IMR-90 (cell line): Measurements from ENCODE around the gene WDR27. TPM values are rescaled to one million over a fixed set of nuclear protein-coding genes. Genes with fewer than 3 reads are reported as not detected.

Source experiments
- ATAC-seq: fragments of 200-7000 bp; cut with Tn5 transposase; 2 replicates; pipeline ENCODE4 v1.9.1; 2020; ENCODE audit warnings: low read depth, mild to moderate bottlenecking, moderate library complexity
- BruUV-seq: library from RNA; stranded (reverse); fragments of 400-500 nt; replicated peaks from 2 replicates; lab custom pipeline; 2021; lab: Mats Ljungman, UMichigan
- CTCF ChIA-PET: fragments of 300-600 bp; formaldehyde crosslinking; extraction: SDS; loops from one replicate; lab custom pipeline; 2021; ENCODE audit warnings: antibody characterized with exemption; lab: Yijun Ruan, JAX
- POLR2A ChIA-PET: fragments of 300-600 bp; sonication (Branson Sonifier 250); formaldehyde crosslinking; loops from one replicate; lab custom pipeline; 2022; ENCODE audit warnings: antibody characterized with exemption; ENCODE audit not compliant: unreplicated experiment; lab: Charles Lee
- DNase-seq: peaks from one replicate; pipeline ENCODE4 v3.0.0; 2013
- H2AFZ ChIP-seq: replicated peaks from 2 replicates; pipeline ENCODE3; 2013; ENCODE audit warnings: low read length, mild to moderate bottlenecking; ENCODE audit not compliant: poor library complexity
- H2AK5ac ChIP-seq: 2 replicates; pipeline ENCODE4 v1.6.1; 2013; ENCODE audit warnings: low read depth, low read length, inconsistent platforms
- H2AK9ac ChIP-seq: replicated peaks from 2 replicates; pipeline ENCODE3; 2013; ENCODE audit warnings: mild to moderate bottlenecking, low read depth, low read length, moderate library complexity; ENCODE audit not compliant: poor library complexity
- H2BK120ac ChIP-seq: 2 replicates; pipeline ENCODE4 v1.6.1; 2013; ENCODE audit warnings: low read depth, low read length, inconsistent platforms
- H2BK15ac ChIP-seq: 3 replicates; pipeline ENCODE4 v1.6.1; 2013; ENCODE audit warnings: low read depth, low read length, inconsistent platforms
- H2BK20ac ChIP-seq: 2 replicates; pipeline ENCODE4 v1.6.1; 2013; ENCODE audit warnings: low read depth, mild to moderate bottlenecking, inconsistent platforms, low read length, moderate library complexity
- H2BK5ac ChIP-seq: 2 replicates; pipeline ENCODE4 v1.6.1; 2013; ENCODE audit warnings: mild to moderate bottlenecking, low read depth, low read length, inconsistent platforms; ENCODE audit not compliant: poor library complexity, severe bottlenecking
- H3K14ac ChIP-seq: replicated peaks from 2 replicates; pipeline ENCODE4 v1.6.1; 2013; ENCODE audit warnings: low read depth, low read length, inconsistent platforms
- H3K18ac ChIP-seq: 2 replicates; pipeline ENCODE4 v1.6.1; 2013; ENCODE audit warnings: low read depth, low read length, control low read depth
- H3K23ac ChIP-seq: 2 replicates; pipeline ENCODE4 v1.6.1; 2013; ENCODE audit warnings: low read depth, low read length, inconsistent platforms
- H3K27ac ChIP-seq: 2 replicates; pipeline ENCODE4 v1.5.1; 2013; ENCODE audit warnings: mild to moderate bottlenecking, control low read depth, low read length; ENCODE audit not compliant: insufficient read depth
- H3K27me3 ChIP-seq: 2 replicates; pipeline ENCODE4 v1.6.1; 2013; ENCODE audit warnings: low read length; ENCODE audit not compliant: control insufficient read depth, insufficient read depth
- H3K36me3 ChIP-seq: 2 replicates; pipeline ENCODE4 v1.6.1; 2013; ENCODE audit warnings: low read length, mixed read lengths; ENCODE audit not compliant: control insufficient read depth, insufficient read depth
- H3K4ac ChIP-seq: 2 replicates; pipeline ENCODE4 v1.6.1; 2013; ENCODE audit warnings: low read depth, low read length, inconsistent platforms
- H3K4me1 ChIP-seq: 2 replicates; pipeline ENCODE4 v1.6.1; 2013; ENCODE audit warnings: low read length, mixed read lengths; ENCODE audit not compliant: control insufficient read depth, insufficient read depth
- H3K4me2 ChIP-seq: 2 replicates; pipeline ENCODE4 v1.6.1; 2013; ENCODE audit warnings: low read depth, mild to moderate bottlenecking, control low read depth, low read length, moderate library complexity
- H3K4me3 ChIP-seq: 2 replicates; pipeline ENCODE4 v1.5.1; 2013; ENCODE audit warnings: low read depth, mild to moderate bottlenecking, control low read depth, low read length, moderate library complexity; ENCODE audit not compliant: insufficient read depth
- H3K56ac ChIP-seq: 2 replicates; pipeline ENCODE4 v1.6.1; 2013; ENCODE audit warnings: low read length, inconsistent platforms; ENCODE audit not compliant: insufficient read depth; ENCODE audit errors: extremely low read depth
- H3K79me1 ChIP-seq, 2 experiments: 2 replicates each; pipeline ENCODE4 v1.6.1; 2013; ENCODE audit warnings: low read length in 2 of 2, inconsistent platforms in 1 of 2, low read depth in 1 of 2
- H3K9ac ChIP-seq: 2 replicates; pipeline ENCODE4 v1.6.1; 2013; ENCODE audit warnings: low read depth, low read length, control low read depth
- H3K9me1 ChIP-seq: 2 replicates; pipeline ENCODE4 v1.6.1; 2013; ENCODE audit warnings: low read length, inconsistent platforms; ENCODE audit not compliant: insufficient read depth
- H3K9me3 ChIP-seq: 2 replicates; pipeline ENCODE4 v1.6.1; 2013; ENCODE audit warnings: low read length; ENCODE audit not compliant: control insufficient read depth, insufficient read depth
- H4K20me1 ChIP-seq: 2 replicates; pipeline ENCODE4 v1.6.1; 2013; ENCODE audit warnings: low read length, inconsistent platforms; ENCODE audit not compliant: insufficient read depth
- H4K5ac ChIP-seq: 2 replicates; pipeline ENCODE4 v1.6.1; 2013; ENCODE audit warnings: mild to moderate bottlenecking, low read depth, low read length, control low read depth
- H4K8ac ChIP-seq, 2 experiments: 2 replicates each; pipeline ENCODE4 v1.6.1; 2013; ENCODE audit warnings: low read depth in 2 of 2, low read length in 2 of 2, control low read depth in 1 of 2, inconsistent platforms in 1 of 2
- H4K91ac ChIP-seq: 2 replicates; pipeline ENCODE4 v1.6.1; 2013; ENCODE audit warnings: low read depth, low read length, inconsistent platforms; ENCODE audit not compliant: insufficient read depth
- BHLHE40 ChIP-seq: fragments of 150-350 bp; IDR thresholded peaks from 2 replicates; pipeline ENCODE4 v1.6.1; 2016; ENCODE audit warnings: mild to moderate bottlenecking, low read depth, low read length
- CEBPB ChIP-seq: IDR thresholded peaks from 2 replicates; pipeline ENCODE4 v1.6.1; 2012; ENCODE audit warnings: low read depth, low read length, improper control_type of control experiment
- CHD1 ChIP-seq: IDR thresholded peaks from 2 replicates; pipeline ENCODE4 v1.6.1; 2012; ENCODE audit warnings: low read depth, low read length, improper control_type of control experiment
- CTCF ChIP-seq: conservative IDR thresholded peaks from 2 replicates; pipeline ENCODE4 v1.5.1; 2012; ENCODE audit warnings: mild to moderate bottlenecking, low read depth, low read length, improper control_type of control experiment
- ELK1 ChIP-seq: fragments of 150-350 bp; IDR thresholded peaks from 2 replicates; pipeline ENCODE4 v1.6.1; 2016; ENCODE audit warnings: low read depth, mild to moderate bottlenecking, low read length, moderate library complexity, borderline replicate concordance
- FOS ChIP-seq: fragments of 150-350 bp; IDR thresholded peaks from 2 replicates; pipeline ENCODE4 v1.6.1; 2016; ENCODE audit warnings: low read depth, low read length
- MAFK ChIP-seq: IDR thresholded peaks from 2 replicates; pipeline ENCODE4 v1.6.1; 2012; ENCODE audit warnings: low read depth, low read length, improper control_type of control experiment
- MAZ ChIP-seq: IDR thresholded peaks from 2 replicates; pipeline ENCODE4 v1.6.1; 2012; ENCODE audit warnings: low read depth, mild to moderate bottlenecking, low read length, improper control_type of control experiment, moderate library complexity, borderline replicate concordance
- MXI1 ChIP-seq: IDR thresholded peaks from 2 replicates; pipeline ENCODE4 v1.6.1; 2012; ENCODE audit warnings: low read depth, mild to moderate bottlenecking, low read length, moderate library complexity, borderline replicate concordance
- NFE2L2 ChIP-seq: fragments of 150-350 bp; IDR thresholded peaks from 2 replicates; pipeline ENCODE4 v1.6.1; 2016; ENCODE audit warnings: low read depth, mild to moderate bottlenecking, low read length
- POLR2A ChIP-seq: IDR thresholded peaks from 2 replicates; pipeline ENCODE4 v1.6.1; 2012; ENCODE audit warnings: mild to moderate bottlenecking, low read depth, low read length
- RAD21 ChIP-seq: IDR thresholded peaks from 2 replicates; pipeline ENCODE4 v1.6.1; 2012; ENCODE audit warnings: low read length, improper control_type of control experiment
- RCOR1 ChIP-seq: IDR thresholded peaks from 2 replicates; pipeline ENCODE4 v1.6.1; 2012; ENCODE audit warnings: mild to moderate bottlenecking, low read length, improper control_type of control experiment; ENCODE audit not compliant: insufficient replicate concordance
- RFX5 ChIP-seq: IDR thresholded peaks from 2 replicates; pipeline ENCODE4 v1.8.0; 2012; ENCODE audit warnings: low read depth, mild to moderate bottlenecking, low read length, moderate library complexity
- SMC3 ChIP-seq: fragments of 150-350 bp; IDR thresholded peaks from 2 replicates; pipeline ENCODE4 v1.6.1; 2016; ENCODE audit warnings: low read depth, mild to moderate bottlenecking, antibody characterized with exemption, low read length, moderate library complexity
- WGBS, 2 experiments: methylation state at CpG; one replicate each; pipeline versions ENCODE4 v1.1.5 to v1.1.7; 2013; ENCODE audit warnings: missing lambda C conversion rate in 2 of 2; ENCODE audit not compliant: insufficient read length in 1 of 2; ENCODE audit errors: extremely low coverage in 2 of 2; 5-methylcytosine and 5-hydroxymethylcytosine counted together
- dilution Hi-C: fragments of 300-500 bp; cut with HindIII; formaldehyde crosslinking; loops from one replicate; pipeline ENCODE4 v1.14.3; 2018; ENCODE audit warnings: low sequenced_read_pairs; ENCODE audit not compliant: unreplicated experiment
- in situ Hi-C: fragments of 300-500 bp; cut with MboI; formaldehyde crosslinking; loops from 3 replicates; pipeline ENCODE4 v1.14.3; 2019; ENCODE audit warnings: low sequenced_read_pairs, inconsistent platforms, mixed read lengths
- intact Hi-C: fragments of 100-400 bp; cut with micrococcal nuclease; formaldehyde crosslinking; loops from 2 replicates; pipeline ENCODE4 v1.10.0; 2022
- polyA plus RNA-seq, 3 experiments: library from polyadenylated mRNA; depleted of rRNA; stranded (reverse); fragments of >200 nt; gene quantifications; 2 replicates each; pipeline ENCODE4 v1.2.3, GENCODE V29; 2012; ENCODE audit warnings: low replicate concordance in 1 of 3
- total RNA-seq: library from RNA; depleted of rRNA; stranded (reverse); fragments of >200 nt; gene quantifications from 2 replicates; pipeline ENCODE4 v1.2.3, GENCODE V29; 2012
- TF ChIP-seq, protein P1 (sequence below): fragments of 150-350 bp; IDR thresholded peaks from 2 replicates; pipeline ENCODE4 v1.6.1; 2017; ENCODE audit warnings: mild to moderate bottlenecking, antibody characterized with exemption, low read length, low read depth

The WDR27 gene
- total and polyA plus RNA-seq, 2 of the 4 experiments (the other 2 are of a cell fraction): 7.0 to 18.5 TPM

GRCh38 chr6:169503422-169504152 is 198.2 kb downstream of the WDR27 start:
- Histone ChIP-seq H4K20me1 (no peaks in the 10 kb centered on the region), H4K5ac (no peak overlapping the region), H3K18ac (no peak overlapping the region), H3K9ac (no peak overlapping the region; the same call in 1 of the 2 replicates), H4K91ac (no peak overlapping the region), H3K56ac (no peak overlapping the region), H2BK5ac (no peak overlapping the region), H3K4me2 (no peak overlapping the region), H3K4me3 (no peak overlapping the region), H3K4ac (no peak overlapping the region), H3K4me1 (peaks cover 2% of the 10 kb centered on the region; the same call in 1 of the 2 replicates), H4K8ac (no peak overlapping the region; a peak in 1 of 4 replicates), H3K9me1 (no peaks in the 10 kb centered on the region), H3K23ac (no peak overlapping the region), H2BK15ac (no peak overlapping the region), H3K14ac (no peak overlapping the region), H2BK120ac (no peak overlapping the region), H3K79me1 (no peaks in the 10 kb centered on the region), H2AK9ac (no peak overlapping the region), H3K36me3 (0 out of 2 replicates have a peak, but pooled peaks cover 1% of the 10 kb centered on the region), H2AK5ac (no peak overlapping the region), H2AFZ (no peak overlapping the region), H3K9me3 (no peaks in the 10 kb centered on the region; the same call in none of the 2 replicates), H2BK20ac (no peak overlapping the region), H3K27ac (no peak overlapping the region), H3K27me3 (no peaks in the 10 kb centered on the region)
- TF ChIP-seq ELK1 (no peak), RFX5 (no peak), NFE2L2 (no peak), RCOR1 (no peak), RAD21 (no peak), FOS (no peak), BHLHE40 (no peak), MAZ (no peak), CHD1 (no peak), MXI1 (no peak), SMC3 (no peak), CEBPB (no peak), CTCF (no peak), MAFK (no peak), POLR2A (no peak)
- TF ChIP-seq, protein P1, sequence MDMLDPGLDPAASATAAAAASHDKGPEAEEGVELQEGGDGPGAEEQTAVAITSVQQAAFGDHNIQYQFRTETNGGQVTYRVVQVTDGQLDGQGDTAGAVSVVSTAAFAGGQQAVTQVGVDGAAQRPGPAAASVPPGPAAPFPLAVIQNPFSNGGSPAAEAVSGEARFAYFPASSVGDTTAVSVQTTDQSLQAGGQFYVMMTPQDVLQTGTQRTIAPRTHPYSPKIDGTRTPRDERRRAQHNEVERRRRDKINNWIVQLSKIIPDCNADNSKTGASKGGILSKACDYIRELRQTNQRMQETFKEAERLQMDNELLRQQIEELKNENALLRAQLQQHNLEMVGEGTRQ: no peak
- intact Hi-C loops (no loop called here), in situ Hi-C loops (no loop called here), dilution Hi-C loops (no loop called here)
- BruUV-seq: no TSS peak
- ATAC-seq (peak; percentile 32), DNase-seq (no peak)
- CTCF ChIA-PET: no interaction called here
- no CpG with 5 or more reads among the region's 4 CpGs for WGBS, 2 experiments
- POLR2A ChIA-PET: no interaction called here
